DND-41 (cell line): ENCODE results near the gene PCDHB6.
"Not testable (repeated sequence)": the region's sequence is repeated elsewhere in the genome, so short reads cannot be mapped to it uniquely, and the experiment has no call there.

Experiments used
- ATAC-seq: fragments of 200-7000 bp; cut with Tn5 transposase; 3 replicates; pipeline ENCODE4 v1.9.1; 2021; ENCODE audit warnings: low read depth; ENCODE audit not compliant: insufficient read depth
- DNase-seq: peaks from one replicate; pipeline ENCODE4 v3.0.0-alpha.2; 2020
- H2AFZ ChIP-seq: 2 replicates; pipeline ENCODE4 v1.6.0; 2012; ENCODE audit warnings: low read depth, low read length
- H3K27ac ChIP-seq: 2 replicates; pipeline ENCODE4 v1.5.1; 2012; ENCODE audit warnings: low read length, inconsistent platforms
- H3K27me3 ChIP-seq: fragments of 200-600 bp; sonication (generic); 2 replicates; pipeline ENCODE4 v1.6.0; 2012; ENCODE audit warnings: low read length, mild to moderate bottlenecking, inconsistent platforms; ENCODE audit not compliant: insufficient read depth, poor library complexity
- H3K36me3 ChIP-seq: 2 replicates; pipeline ENCODE4 v1.5.1; 2012; ENCODE audit warnings: low read length, inconsistent platforms; ENCODE audit not compliant: insufficient read depth
- H3K4me1 ChIP-seq: 2 replicates; pipeline ENCODE4 v1.5.1; 2012; ENCODE audit warnings: mild to moderate bottlenecking, low read length; ENCODE audit not compliant: insufficient read depth
- H3K4me2 ChIP-seq: 2 replicates; pipeline ENCODE4 v1.6.0; 2012; ENCODE audit warnings: mild to moderate bottlenecking, moderate library complexity, low read length, inconsistent platforms; ENCODE audit not compliant: insufficient read depth
- H3K4me3 ChIP-seq, 2 experiments: fragments of 200-600 bp in 1 of 2; shearing (Covaris generic) in 1 of 2; 2 replicates each; pipeline ENCODE4 v1.5.1; 2012 to 2016; ENCODE audit warnings: inconsistent platforms in 2 of 2, low read length in 2 of 2, mild to moderate bottlenecking in 2 of 2, low read depth in 1 of 2, moderate library complexity in 1 of 2
- H3K79me2 ChIP-seq: 2 replicates; pipeline ENCODE4 v1.6.0; 2012; ENCODE audit warnings: low read length, inconsistent platforms; ENCODE audit not compliant: insufficient read depth
- H3K9ac ChIP-seq: 2 replicates; pipeline ENCODE4 v1.6.0; 2012; ENCODE audit warnings: low read depth, mild to moderate bottlenecking, inconsistent platforms, low read length, moderate library complexity
- H3K9me3 ChIP-seq: 2 replicates; pipeline ENCODE4 v1.5.1; 2012; ENCODE audit warnings: low read length, moderate library complexity, mild to moderate bottlenecking, inconsistent platforms; ENCODE audit not compliant: insufficient read depth, severe bottlenecking
- H4K20me1 ChIP-seq: 2 replicates; pipeline ENCODE4 v1.6.0; 2012; ENCODE audit warnings: low read length; ENCODE audit not compliant: insufficient read depth
- EZH2 ChIP-seq: IDR thresholded peaks from 3 replicates; pipeline ENCODE4 v1.6.1; 2012; ENCODE audit warnings: borderline replicate concordance, low read depth, mild to moderate bottlenecking, moderate library complexity, low read length, inconsistent platforms; ENCODE audit not compliant: severe bottlenecking
- TF ChIP-seq, protein P1 (sequence below): IDR thresholded peaks from 2 replicates; pipeline ENCODE4 v1.5.1; 2012; ENCODE audit warnings: borderline replicate concordance, low read length, moderate library complexity, mild to moderate bottlenecking; ENCODE audit not compliant: poor library complexity, severe bottlenecking; ENCODE audit errors: extremely low read depth

PCDHB6 gene

DNA sequence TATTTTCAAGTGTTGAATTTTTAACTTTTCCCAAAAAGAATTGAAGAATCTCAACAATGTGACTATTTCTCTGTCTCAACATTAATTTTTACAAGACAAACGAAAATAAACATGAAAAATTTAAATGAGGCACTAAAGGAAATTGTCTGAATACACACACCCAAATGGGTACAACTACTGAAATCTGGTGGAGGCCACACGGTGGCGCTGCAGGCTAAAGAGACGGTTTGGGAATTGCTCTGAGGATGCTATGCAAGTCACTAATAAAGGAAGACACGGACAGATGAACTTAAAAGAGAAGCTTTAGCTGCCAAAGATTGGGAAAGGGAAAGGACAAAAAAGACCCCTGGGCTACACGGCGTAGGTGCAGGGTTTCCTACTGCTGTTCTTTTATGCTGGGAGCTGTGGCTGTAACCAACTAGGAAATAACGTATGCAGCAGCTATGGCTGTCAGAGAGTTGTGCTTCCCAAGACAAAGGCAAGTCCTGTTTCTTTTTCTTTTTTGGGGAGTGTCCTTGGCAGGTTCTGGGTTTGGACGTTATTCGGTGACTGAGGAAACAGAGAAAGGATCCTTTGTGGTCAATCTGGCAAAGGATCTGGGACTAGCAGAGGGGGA lies 42.4 kb downstream of the PCDHB6 start, which contains the start of gene PCDHB10:
PCDHB10 (plus strand) TSS at position 244 of the 616 bp plus-strand sequence; CDS start at position 444, 200 bp downstream.
- TF ChIP-seq, protein P1, sequence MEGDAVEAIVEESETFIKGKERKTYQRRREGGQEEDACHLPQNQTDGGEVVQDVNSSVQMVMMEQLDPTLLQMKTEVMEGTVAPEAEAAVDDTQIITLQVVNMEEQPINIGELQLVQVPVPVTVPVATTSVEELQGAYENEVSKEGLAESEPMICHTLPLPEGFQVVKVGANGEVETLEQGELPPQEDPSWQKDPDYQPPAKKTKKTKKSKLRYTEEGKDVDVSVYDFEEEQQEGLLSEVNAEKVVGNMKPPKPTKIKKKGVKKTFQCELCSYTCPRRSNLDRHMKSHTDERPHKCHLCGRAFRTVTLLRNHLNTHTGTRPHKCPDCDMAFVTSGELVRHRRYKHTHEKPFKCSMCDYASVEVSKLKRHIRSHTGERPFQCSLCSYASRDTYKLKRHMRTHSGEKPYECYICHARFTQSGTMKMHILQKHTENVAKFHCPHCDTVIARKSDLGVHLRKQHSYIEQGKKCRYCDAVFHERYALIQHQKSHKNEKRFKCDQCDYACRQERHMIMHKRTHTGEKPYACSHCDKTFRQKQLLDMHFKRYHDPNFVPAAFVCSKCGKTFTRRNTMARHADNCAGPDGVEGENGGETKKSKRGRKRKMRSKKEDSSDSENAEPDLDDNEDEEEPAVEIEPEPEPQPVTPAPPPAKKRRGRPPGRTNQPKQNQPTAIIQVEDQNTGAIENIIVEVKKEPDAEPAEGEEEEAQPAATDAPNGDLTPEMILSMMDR = peak; percentile 77
- no peak for TF ChIP-seq EZH2
- Histone ChIP-seq H3K79me2 (no peaks in the 10 kb centered on the region), H3K9me3 (peaks cover 9% of the 10 kb centered on the region), H3K4me2 (no peak within 1 kb of the TSS), H3K4me1 (no peaks in the 10 kb centered on the region), H3K27ac (no peak within 1 kb of the TSS), H4K20me1 (no peaks in the 10 kb centered on the region), H3K36me3 (no peaks in the 10 kb centered on the region), H3K4me3 (no peak within 1 kb of the TSS), H3K9ac (no peak within 1 kb of the TSS), H3K27me3 (no peaks in the 10 kb centered on the region), H2AFZ (no peak within 1 kb of the TSS)
- peak; percentile 71; the same call in 2 of the 3 replicates for ATAC-seq
- peak; percentile 56 for DNase-seq

DNA sequence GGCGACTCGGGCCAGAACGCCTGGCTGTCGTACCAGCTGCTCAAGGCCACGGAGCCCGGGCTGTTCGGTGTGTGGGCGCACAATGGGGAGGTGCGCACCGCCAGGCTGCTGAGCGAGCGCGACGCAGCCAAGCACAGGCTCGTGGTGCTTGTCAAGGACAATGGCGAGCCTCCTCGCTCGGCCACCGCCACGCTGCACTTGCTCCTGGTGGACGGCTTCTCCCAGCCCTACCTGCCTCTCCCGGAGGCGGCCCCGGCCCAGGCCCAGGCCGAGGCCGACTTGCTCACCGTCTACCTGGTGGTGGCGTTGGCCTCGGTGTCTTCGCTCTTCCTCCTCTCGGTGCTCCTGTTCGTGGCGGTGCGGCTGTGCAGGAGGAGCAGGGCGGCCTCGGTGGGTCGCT lies 44.5 kb downstream of the PCDHB6 start:
- not testable (repeated sequence) for ATAC-seq, H3K4me2 ChIP-seq, H3K36me3 ChIP-seq, H3K4me1 ChIP-seq, H3K4me3 ChIP-seq, H2AFZ ChIP-seq, H3K27me3 ChIP-seq, H3K9ac ChIP-seq, H3K79me2 ChIP-seq, H3K27ac ChIP-seq, H4K20me1 ChIP-seq, DNase-seq
- peaks cover 14% of the 10 kb centered on the region for H3K9me3 ChIP-seq

DNA sequence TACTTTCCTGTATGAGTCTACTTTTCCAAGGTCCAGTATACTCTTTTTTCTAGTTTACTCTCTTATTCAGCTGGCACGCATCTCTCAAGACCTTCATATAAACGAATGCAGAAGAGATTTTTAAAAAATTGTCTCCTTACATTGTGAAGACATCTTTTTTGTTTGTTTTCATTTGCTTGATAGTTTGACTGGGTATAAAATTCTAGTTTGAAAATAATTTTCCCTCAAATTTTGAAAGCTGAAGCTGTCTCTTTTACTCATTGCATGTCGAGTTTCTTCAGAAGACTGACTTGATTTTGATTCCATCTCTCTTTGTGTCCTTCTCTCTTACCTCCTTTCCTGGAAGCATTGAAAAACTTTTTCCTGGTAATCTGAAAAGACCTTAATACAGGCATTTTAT lies 46.5 kb downstream of the PCDHB6 start:
- Histone ChIP-seq H3K27ac (no peak overlapping the region), H3K27me3 (no peaks in the 10 kb centered on the region), H3K9ac (no peak overlapping the region), H2AFZ (no peak overlapping the region), H3K4me1 (no peaks in the 10 kb centered on the region), H3K4me2 (no peak overlapping the region), H3K36me3 (no peaks in the 10 kb centered on the region), H3K9me3 (peaks cover 14% of the 10 kb centered on the region), H4K20me1 (no peaks in the 10 kb centered on the region), H3K79me2 (no peaks in the 10 kb centered on the region), H3K4me3 (no peak overlapping the region)
- ATAC-seq = no peak
- no peak for DNase-seq
- no peak for TF ChIP-seq EZH2
- TF ChIP-seq, protein P1 = no peak

DNA sequence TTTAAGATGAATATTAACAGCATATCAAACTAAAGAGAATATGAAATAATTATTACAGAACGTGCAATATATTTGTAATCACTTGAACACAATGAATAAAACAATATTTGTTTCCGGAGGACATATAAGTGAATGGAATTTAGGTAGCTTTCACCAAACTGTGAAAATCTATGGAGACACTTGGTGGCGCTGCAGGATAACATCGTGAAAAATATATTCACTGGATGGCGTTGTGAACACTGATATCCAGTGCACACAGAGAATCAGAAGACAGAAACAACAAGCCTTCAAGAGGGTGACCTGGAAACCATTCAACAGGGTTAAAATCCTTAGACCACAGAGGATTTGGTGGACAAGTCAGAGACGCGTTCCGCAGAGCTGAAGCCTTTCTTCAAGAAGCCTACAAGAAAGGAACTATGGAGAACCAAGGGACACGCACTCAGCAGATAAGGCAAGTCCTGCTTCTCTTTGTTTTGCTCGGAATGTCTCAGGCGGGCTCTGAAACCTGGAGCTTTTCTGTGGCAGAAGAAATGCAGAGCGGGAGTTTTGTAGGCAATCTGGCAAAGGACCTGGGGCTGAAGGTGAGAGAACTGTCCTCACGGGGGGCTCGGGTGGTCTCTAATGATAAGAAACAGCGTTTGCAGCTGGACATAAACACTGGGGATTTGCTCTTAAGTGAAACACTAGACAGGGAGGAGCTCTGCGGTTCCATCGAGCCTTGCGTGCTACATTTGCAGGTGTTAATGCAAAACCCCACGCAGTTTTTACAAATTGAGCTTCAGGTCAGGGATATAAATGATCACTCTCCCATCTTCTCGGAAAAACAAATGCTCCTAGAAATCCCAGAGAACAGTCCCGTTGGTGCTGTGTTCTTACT lies 49.7 kb downstream of the PCDHB6 start, which contains the start of gene PCDHB11:
PCDHB11 (plus strand) TSS at position 269 of the 877 bp plus-strand sequence; CDS start at position 417, 148 bp downstream.
- no peak for DNase-seq
- TF ChIP-seq EZH2 = no peak
- TF ChIP-seq, protein P1 = peak; percentile 48
- no peak within 1 kb of the TSS for H3K27ac ChIP-seq

DNA sequence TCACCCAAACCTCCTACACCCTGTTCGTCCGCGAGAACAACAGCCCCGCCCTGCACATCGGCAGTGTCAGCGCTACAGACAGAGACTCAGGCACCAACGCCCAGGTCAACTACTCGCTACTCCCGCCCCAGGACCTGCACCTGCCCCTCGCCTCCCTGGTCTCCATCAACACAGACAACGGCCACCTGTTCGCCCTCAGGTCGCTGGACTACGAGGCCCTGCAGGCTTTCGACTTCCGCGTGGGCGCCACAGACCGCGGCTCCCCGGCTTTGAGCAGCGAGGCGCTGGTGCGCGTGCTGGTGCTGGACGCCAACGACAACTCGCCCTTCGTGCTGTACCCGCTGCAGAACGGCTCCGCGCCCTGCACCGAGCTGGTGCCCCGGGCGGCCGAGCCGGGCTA lies 51.3 kb downstream of the PCDHB6 start:
- peaks cover 11% of the 10 kb centered on the region for H3K9me3 ChIP-seq
- not testable (repeated sequence) for H3K27ac ChIP-seq, H3K4me1 ChIP-seq, H3K79me2 ChIP-seq, H4K20me1 ChIP-seq, ATAC-seq, H3K36me3 ChIP-seq, H3K4me2 ChIP-seq, H3K9ac ChIP-seq, DNase-seq, H3K27me3 ChIP-seq, H2AFZ ChIP-seq, H3K4me3 ChIP-seq

More for the DNA sequence above, 49.7 kb downstream of the PCDHB6 start, which contains the start of gene PCDHB11:
- Histone ChIP-seq H3K9ac (no peak within 1 kb of the TSS), H2AFZ (no peak within 1 kb of the TSS), H3K27me3 (no peaks in the 10 kb centered on the region), H3K9me3 (peaks cover 14% of the 10 kb centered on the region), H3K79me2 (no peaks in the 10 kb centered on the region), H4K20me1 (no peaks in the 10 kb centered on the region), H3K4me1 (no peaks in the 10 kb centered on the region), H3K36me3 (no peaks in the 10 kb centered on the region), H3K4me2 (no peak within 1 kb of the TSS), H3K4me3 (no peak within 1 kb of the TSS)
- ATAC-seq = no peak
